Skeletal muscle cell (primary cell): ENCODE results near the gene POLR1D.

Experiments
- DNase-seq: peaks from one replicate; pipeline ENCODE4 v3.0.0-alpha.2; 2010; ENCODE audit warnings: low read depth
- H3K4me3 ChIP-seq: 2 replicates; pipeline ENCODE4 v1.5.1; 2011; ENCODE audit warnings: low read depth, mild to moderate bottlenecking, control low read depth, low read length, moderate library complexity

Gene POLR1D

GRCh38 chr13:27665333-27665732 lies 43.6 kb downstream of the POLR1D start:
- H3K4me3 ChIP-seq: no peak overlapping the region
- no peak for DNase-seq

- no peak for DNase-seq
- H3K4me3 ChIP-seq: no peak overlapping the region
Observed at GRCh38 chr13:27665761-27666160, 44.1 kb downstream of the POLR1D start.

- no peak for DNase-seq
- no peak overlapping the region for H3K4me3 ChIP-seq
Observed at GRCh38 chr13:27666951-27667350, 45.3 kb downstream of the POLR1D start.

GRCh38 chr13:27667946-27668345 lies 46.3 kb downstream of the POLR1D start:
- no peak for DNase-seq
- no peak overlapping the region for H3K4me3 ChIP-seq

- no peak overlapping the region for H3K4me3 ChIP-seq
- no peak for DNase-seq
Observed at GRCh38 chr13:27670861-27671260, 49.2 kb downstream of the POLR1D start.

- DNase-seq: no peak
- no peak overlapping the region for H3K4me3 ChIP-seq
Observed at GRCh38 chr13:27672025-27672424, 50.3 kb downstream of the POLR1D start.
